BLaER1 treated with 17β-estradiol and CSF1 and Interleukin-3, amounts not matched to agents 10 nM and 100 nM (cell line): Measurements from ENCODE around the gene HUWE1.
A peak's percentile ranks its signal among the peaks of the same experiment; 100 is the strongest.
"Not testable (repeated sequence)": the region's sequence is repeated elsewhere in the genome, so short reads cannot be mapped to it uniquely, and the experiment has no call there.

Source experiments
- H3K27ac ChIP-seq, 11 experiments: shearing (Covaris generic); formaldehyde crosslinking; 2 replicates each; pipeline ENCODE4 v1.8.1; 2022
- H3K27me3 ChIP-seq, 11 experiments: shearing (Covaris generic); formaldehyde crosslinking; 2 replicates each; pipeline ENCODE4 v1.8.1; 2022
- H3K36me3 ChIP-seq, 11 experiments: shearing (Covaris generic); formaldehyde crosslinking; 2 replicates each; pipeline ENCODE4 v1.8.1; 2022
- H3K4me1 ChIP-seq, 10 experiments: shearing (Covaris generic); formaldehyde crosslinking; 2 replicates each; pipeline ENCODE4 v1.8.1; 2022
- H3K4me2 ChIP-seq, 11 experiments: shearing (Covaris generic); formaldehyde crosslinking; 2 replicates each; pipeline ENCODE4 v1.8.1; 2022
- H3K4me3 ChIP-seq, 10 experiments: shearing (Covaris generic); formaldehyde crosslinking; 2 replicates each; pipeline ENCODE4 v1.8.1; 2022
- H3K9ac ChIP-seq, 11 experiments: shearing (Covaris generic); formaldehyde crosslinking; 2 replicates each; pipeline ENCODE4 v1.8.1; 2022
- H3K9me3 ChIP-seq, 11 experiments: shearing (Covaris generic); formaldehyde crosslinking; replicated peaks in 1 of 11; 2 replicates each; pipeline ENCODE4 v1.8.1; 2022
- H4K20me1 ChIP-seq, 11 experiments: shearing (Covaris generic); formaldehyde crosslinking; 2 replicates each; pipeline ENCODE4 v1.8.1; 2022
- Cebpa-rat ChIP-seq, 11 experiments: shearing (Covaris generic); IDR thresholded peaks; 2 replicates each; pipeline ENCODE4 v1.8.1; 2022

The HUWE1 gene, protein sequence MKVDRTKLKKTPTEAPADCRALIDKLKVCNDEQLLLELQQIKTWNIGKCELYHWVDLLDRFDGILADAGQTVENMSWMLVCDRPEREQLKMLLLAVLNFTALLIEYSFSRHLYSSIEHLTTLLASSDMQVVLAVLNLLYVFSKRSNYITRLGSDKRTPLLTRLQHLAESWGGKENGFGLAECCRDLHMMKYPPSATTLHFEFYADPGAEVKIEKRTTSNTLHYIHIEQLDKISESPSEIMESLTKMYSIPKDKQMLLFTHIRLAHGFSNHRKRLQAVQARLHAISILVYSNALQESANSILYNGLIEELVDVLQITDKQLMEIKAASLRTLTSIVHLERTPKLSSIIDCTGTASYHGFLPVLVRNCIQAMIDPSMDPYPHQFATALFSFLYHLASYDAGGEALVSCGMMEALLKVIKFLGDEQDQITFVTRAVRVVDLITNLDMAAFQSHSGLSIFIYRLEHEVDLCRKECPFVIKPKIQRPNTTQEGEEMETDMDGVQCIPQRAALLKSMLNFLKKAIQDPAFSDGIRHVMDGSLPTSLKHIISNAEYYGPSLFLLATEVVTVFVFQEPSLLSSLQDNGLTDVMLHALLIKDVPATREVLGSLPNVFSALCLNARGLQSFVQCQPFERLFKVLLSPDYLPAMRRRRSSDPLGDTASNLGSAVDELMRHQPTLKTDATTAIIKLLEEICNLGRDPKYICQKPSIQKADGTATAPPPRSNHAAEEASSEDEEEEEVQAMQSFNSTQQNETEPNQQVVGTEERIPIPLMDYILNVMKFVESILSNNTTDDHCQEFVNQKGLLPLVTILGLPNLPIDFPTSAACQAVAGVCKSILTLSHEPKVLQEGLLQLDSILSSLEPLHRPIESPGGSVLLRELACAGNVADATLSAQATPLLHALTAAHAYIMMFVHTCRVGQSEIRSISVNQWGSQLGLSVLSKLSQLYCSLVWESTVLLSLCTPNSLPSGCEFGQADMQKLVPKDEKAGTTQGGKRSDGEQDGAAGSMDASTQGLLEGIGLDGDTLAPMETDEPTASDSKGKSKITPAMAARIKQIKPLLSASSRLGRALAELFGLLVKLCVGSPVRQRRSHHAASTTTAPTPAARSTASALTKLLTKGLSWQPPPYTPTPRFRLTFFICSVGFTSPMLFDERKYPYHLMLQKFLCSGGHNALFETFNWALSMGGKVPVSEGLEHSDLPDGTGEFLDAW (N-terminal part only)

DNA sequence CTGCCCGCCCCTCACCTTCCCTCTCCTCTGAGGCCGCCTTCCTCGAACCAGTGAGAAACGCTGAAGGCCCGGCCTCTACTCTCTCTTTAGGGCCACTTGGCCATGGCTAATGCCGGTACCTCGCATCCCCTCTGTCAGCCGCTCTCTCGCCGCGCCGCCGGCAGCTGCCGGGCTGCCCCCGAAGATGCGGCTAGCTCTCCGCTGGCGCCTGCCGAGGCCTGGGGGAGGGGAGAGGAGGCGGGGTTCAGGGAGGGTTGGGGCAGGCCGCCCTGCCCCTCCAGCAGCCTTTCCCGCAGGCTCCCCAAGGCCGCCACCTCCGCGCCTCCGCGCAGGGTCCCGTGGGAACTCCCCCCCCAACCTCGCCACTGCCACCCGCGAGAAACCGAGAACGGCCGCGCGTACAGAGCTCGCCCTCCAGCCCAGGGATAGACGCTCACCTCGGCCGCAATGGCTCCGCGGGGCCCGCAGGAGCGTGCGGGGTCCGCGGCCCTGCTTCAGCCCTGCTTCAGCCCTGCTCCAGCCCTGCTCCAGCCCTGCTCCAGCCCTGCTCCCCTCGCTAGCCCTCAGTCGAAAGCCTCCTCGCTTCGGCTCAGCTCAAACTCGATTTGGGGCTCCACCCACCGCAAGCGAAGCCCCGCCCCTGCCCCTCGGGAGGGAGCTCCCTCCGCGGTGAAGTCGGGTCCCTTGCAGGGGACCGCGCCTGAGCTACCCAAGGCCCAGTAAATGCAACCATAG, at the start of gene HUWE1:
HUWE1 (minus strand) TSS at position 569 of the 735 bp plus-strand sequence. CDS start 32,612 bp downstream, outside the sequence.
- Histone ChIP-seq H3K9me3 (peaks cover 0 to 30% (median 10%) of the 10 kb centered on the region in 11 experiments; a peak in 10 of 22 replicates), H3K27ac (peak within 1 kb of the TSS; percentile 64 to 97 (median 94)), H4K20me1 (peaks cover 13 to 19% (median 18%) of the 10 kb centered on the region in 11 experiments; a peak in 18 of 22 replicates), H3K9ac (peak within 1 kb of the TSS; percentile 85 to 97 (median 95)), H3K27me3 (peaks cover 0 to 30% (median 21%) of the 10 kb centered on the region in 11 experiments; a peak in 17 of 22 replicates), H3K4me3 (peak within 1 kb of the TSS; percentile 64 to 79 (median 70)), H3K4me1 (peaks cover 0 to 14% (median 3%) of the 10 kb centered on the region in 10 experiments; a peak in 8 of 20 replicates), H3K36me3 (peaks cover 0 to 8% (median 5%) of the 10 kb centered on the region in 11 experiments; a peak in 14 of 22 replicates), H3K4me2 (peak within 1 kb of the TSS; percentile 60 to 85 (median 76))
- no peak for TF ChIP-seq Cebpa-rat (IDR thresholded peaks at IDR 0.05)

DNA sequence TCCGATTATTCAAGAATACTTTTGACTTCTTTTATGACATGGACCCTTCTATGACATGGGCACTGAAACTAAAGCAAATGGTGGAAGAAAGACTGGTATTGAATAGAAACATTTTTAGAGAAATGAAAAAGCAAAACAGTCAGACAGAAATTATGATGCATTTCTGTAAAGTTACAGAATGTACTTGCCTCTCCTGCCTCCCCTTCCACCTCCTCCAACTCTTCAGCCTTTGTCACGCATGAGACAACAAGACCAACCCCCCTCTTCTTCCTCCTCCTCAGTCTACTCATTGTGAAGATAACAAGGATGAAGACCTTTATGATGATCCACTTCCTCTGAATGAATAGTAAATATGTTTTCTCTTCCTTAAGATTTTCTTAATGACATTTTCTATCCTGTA, 46.3 kb upstream of the HUWE1 start:
- no peak overlapping the region for H3K4me2 ChIP-seq
- TF ChIP-seq Cebpa-rat (IDR thresholded peaks at IDR 0.05) = no peak

DNA sequence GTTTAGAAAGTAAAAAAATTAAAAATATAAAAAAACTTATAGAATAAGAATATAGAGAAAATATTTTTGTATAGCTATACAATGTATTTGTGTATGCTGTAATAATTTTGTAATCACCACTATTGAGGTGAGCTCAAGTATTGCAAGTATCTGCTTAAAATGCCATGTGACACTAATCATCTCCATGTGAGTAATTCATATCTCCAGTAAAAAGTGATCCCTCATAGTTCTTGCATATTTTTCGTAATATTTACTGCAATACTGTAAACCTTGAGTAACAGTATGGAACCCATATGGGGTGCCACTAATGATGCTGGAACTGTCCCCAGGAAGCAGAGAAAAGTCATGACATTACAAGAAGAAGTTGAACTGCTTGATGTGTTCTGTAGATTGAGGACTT, 43.2 kb upstream of the HUWE1 start:
- Histone ChIP-seq H4K20me1 (no peaks in the 10 kb centered on the region), H3K9ac (no peak overlapping the region), H3K4me1 (peaks cover 0 to 10% (median 3%) of the 10 kb centered on the region in 10 experiments; a peak in 4 of 20 replicates), H3K27me3 (peaks cover 21 to 71% (median 45%) of the 10 kb centered on the region in 11 experiments; a peak in 21 of 22 replicates), H3K9me3 (peaks cover 7 to 18% (median 12%) of the 10 kb centered on the region in 11 experiments; a peak in 21 of 22 replicates), H3K36me3 (no peaks in the 10 kb centered on the region), H3K4me3 (no peak overlapping the region), H3K4me2 (no peak overlapping the region), H3K27ac (no peak overlapping the region)
- no peak for TF ChIP-seq Cebpa-rat (IDR thresholded peaks at IDR 0.05)

More for the DNA sequence above, 46.3 kb upstream of the HUWE1 start:
- peaks cover 0 to 5% (median 0%) of the 10 kb centered on the region in 10 experiments; a peak in 2 of 20 replicates for H3K4me1 ChIP-seq
- no peak overlapping the region for H3K27ac ChIP-seq
- H3K9me3 ChIP-seq = peaks cover 0 to 6% (median 0%) of the 10 kb centered on the region in 11 experiments; a peak in 5 of 22 replicates
- H3K4me3 ChIP-seq = no peak overlapping the region
- no peaks in the 10 kb centered on the region for H3K36me3 ChIP-seq
- H3K9ac ChIP-seq = no peak overlapping the region
- peaks cover 34 to 72% (median 58%) of the 10 kb centered on the region in 11 experiments for H3K27me3 ChIP-seq
- H4K20me1 ChIP-seq = no peaks in the 10 kb centered on the region

DNA sequence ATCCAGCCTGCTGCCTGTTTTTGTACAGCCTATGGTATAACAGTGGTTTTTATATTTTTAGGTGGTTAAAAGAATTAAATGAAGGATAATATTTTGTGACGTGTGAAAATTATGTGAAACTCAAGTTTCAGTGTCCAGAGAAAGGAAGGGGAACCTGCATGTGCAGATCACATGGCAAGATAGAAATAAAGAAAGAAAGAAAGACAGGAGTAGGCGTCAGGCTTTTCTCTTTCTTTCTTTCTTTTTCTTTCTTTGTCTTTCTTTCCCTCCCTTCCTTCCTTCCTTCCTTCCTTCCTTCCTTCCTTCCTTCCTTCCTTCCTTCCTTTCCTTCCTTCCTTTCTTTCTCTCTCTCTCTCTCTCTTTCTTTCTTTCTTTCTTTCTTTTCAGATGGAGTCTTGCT, 42.0 kb upstream of the HUWE1 start:
- Histone ChIP-seq H3K9me3 (peaks cover 10 to 30% (median 21%) of the 10 kb centered on the region in 11 experiments; a peak in 21 of 22 replicates), H3K27ac (no peak overlapping the region), H3K4me1 (peaks cover 0 to 13% (median 3%) of the 10 kb centered on the region in 10 experiments; a peak in 5 of 20 replicates), H4K20me1 (no peaks in the 10 kb centered on the region), H3K27me3 (peaks cover 25 to 62% (median 39%) of the 10 kb centered on the region in 11 experiments; a peak in 21 of 22 replicates), H3K9ac (no peak overlapping the region), H3K4me2 (no peak overlapping the region), H3K36me3 (no peaks in the 10 kb centered on the region), H3K4me3 (no peak overlapping the region)
- no peak for TF ChIP-seq Cebpa-rat (IDR thresholded peaks at IDR 0.05)

DNA sequence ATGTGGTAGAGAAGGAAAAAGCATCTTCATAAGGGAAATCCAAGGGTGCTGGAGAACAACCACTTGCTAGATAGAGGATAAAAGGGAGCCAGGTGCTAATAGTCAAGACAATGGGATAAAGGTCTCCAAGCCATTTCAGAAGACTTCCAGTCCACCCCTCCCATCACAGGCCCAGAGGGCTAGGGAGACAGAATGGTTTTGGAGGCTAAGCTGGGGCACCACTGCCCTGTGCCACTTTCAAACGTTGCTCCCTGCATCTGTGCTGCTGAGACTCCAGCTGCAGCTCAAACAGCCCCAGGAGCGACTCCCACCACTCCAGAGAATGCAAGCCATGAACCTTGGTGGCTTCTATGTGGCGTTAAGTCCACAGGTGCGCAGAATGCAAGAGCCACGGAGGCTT, 38.4 kb upstream of the HUWE1 start:
- TF ChIP-seq Cebpa-rat (IDR thresholded peaks at IDR 0.05) = no peak
- no peak overlapping the region for H3K27ac ChIP-seq
- H3K27me3 ChIP-seq = peaks cover 16 to 48% (median 32%) of the 10 kb centered on the region in 11 experiments; a peak in 20 of 22 replicates
- no peaks in the 10 kb centered on the region for H3K36me3 ChIP-seq
- H3K9me3 ChIP-seq = peaks cover 17 to 44% (median 29%) of the 10 kb centered on the region in 11 experiments; a peak in 21 of 22 replicates
- peaks cover 0 to 14% (median 3%) of the 10 kb centered on the region in 10 experiments; a peak in 3 of 20 replicates for H3K4me1 ChIP-seq
- H4K20me1 ChIP-seq = no peaks in the 10 kb centered on the region
- no peak overlapping the region for H3K9ac ChIP-seq
- no peak overlapping the region for H3K4me3 ChIP-seq
- H3K4me2 ChIP-seq = no peak overlapping the region

DNA sequence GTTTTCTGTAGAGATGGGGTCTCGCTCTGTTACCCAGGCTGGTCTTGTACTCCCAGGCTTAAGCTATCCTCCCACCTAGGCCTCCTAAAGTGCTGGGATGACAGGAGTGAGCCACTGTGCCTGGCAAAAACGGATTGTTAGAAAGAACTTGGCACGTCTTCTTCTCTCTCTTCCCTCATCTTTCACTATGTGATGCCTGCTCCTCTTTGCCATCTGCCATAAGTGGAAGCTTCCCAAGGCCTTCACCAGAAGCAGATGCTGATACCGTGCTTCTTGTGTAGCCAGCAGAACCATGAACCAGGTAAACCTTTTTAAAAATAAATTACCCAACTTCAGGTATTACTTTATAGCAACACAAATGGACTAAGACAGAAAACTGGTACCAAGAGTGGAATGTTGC, 36.9 kb upstream of the HUWE1 start:
- Histone ChIP-seq H4K20me1 (no peaks in the 10 kb centered on the region), H3K4me2 (peak overlapping the region in 1 of 11 experiments; percentile 21; a peak in 1 of 22 replicates), H3K9ac (no peak overlapping the region), H3K4me3 (no peak overlapping the region), H3K9me3 (peaks cover 17 to 48% (median 29%) of the 10 kb centered on the region in 11 experiments; a peak in 21 of 22 replicates), H3K27ac (no peak overlapping the region), H3K36me3 (no peaks in the 10 kb centered on the region), H3K27me3 (peaks cover 18 to 47% (median 32%) of the 10 kb centered on the region in 11 experiments; a peak in 21 of 22 replicates), H3K4me1 (peaks cover 0 to 17% (median 4%) of the 10 kb centered on the region in 10 experiments; a peak in 8 of 20 replicates)
- TF ChIP-seq Cebpa-rat (IDR thresholded peaks at IDR 0.05) = no peak

DNA sequence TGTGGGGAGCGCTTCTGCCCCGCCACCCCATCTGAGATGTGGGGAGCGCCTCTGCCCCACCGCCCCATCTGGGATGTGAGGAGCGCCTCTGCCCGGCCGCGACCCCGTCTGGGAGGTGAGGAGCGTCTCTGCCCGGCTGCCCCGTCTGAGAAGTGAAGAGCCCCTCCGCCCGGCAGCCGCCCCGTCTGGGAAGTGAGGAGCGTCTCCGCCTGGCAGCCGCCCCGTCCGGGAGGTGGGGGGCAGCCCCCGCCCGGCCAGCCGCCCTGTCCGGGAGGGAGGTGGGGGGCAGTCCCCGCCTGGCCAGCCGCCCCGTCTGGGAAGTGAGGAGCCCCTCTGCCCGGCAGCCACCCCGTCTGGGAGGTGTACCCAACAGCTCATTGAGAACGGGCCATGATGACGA, 35.1 kb upstream of the HUWE1 start:
- Histone ChIP-seq H3K27me3 (peaks cover 19 to 38% (median 30%) of the 10 kb centered on the region in 11 experiments; a peak in 20 of 22 replicates), H3K4me1 (peaks cover 12 to 32% (median 18%) of the 10 kb centered on the region in 10 experiments), H3K9me3 (peaks cover 17 to 44% (median 28%) of the 10 kb centered on the region in 11 experiments; a peak in 21 of 22 replicates)
- H3K4me2 ChIP-seq, H4K20me1 ChIP-seq, H3K36me3 ChIP-seq, H3K27ac ChIP-seq, H3K9ac ChIP-seq, H3K4me3 ChIP-seq: not testable (repeated sequence)

DNA sequence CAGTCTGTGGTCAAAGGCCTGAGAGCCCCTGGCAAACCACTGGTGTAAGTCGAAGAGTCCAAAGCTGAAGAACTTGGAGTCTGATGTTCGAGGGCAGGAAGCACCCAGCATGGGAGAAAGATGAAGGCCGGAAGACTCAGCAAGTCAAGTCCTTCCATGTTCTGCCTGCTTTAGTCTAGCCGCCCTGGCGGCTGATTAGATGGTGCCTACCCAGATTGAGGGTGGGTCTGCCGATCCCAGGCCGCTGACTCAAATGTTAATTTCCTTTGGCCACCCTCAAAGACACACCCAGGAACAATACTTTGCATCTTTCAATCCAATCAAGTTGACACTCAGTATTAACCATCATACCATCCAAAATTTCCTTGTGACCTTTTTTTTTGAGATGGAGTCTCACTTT, 33.1 kb upstream of the HUWE1 start:
- Histone ChIP-seq H3K9me3 (peaks cover 4 to 31% (median 17%) of the 10 kb centered on the region in 11 experiments; a peak in 20 of 22 replicates), H3K4me1 (peaks cover 31 to 45% (median 34%) of the 10 kb centered on the region in 10 experiments), H3K27me3 (peaks cover 20 to 37% (median 30%) of the 10 kb centered on the region in 11 experiments)
- H3K9ac ChIP-seq, H3K4me2 ChIP-seq, H3K4me3 ChIP-seq, H3K36me3 ChIP-seq, H3K27ac ChIP-seq, H4K20me1 ChIP-seq: not testable (repeated sequence)
